Smooth muscle cell (in vitro differentiated cells): ENCODE data around the gene FSIP1. TPM values are rescaled to one million over a fixed set of nuclear protein-coding genes. Genes with fewer than 3 reads are reported as not detected.

Experiments used
- DNase-seq: peaks from one replicate; lab custom pipeline; 2025; ENCODE audit not compliant: unreplicated experiment; lab: John Stamatoyannopoulos, UW
- H2AFZ ChIP-seq: fragments of 200-600 bp; sonication (generic); 2 replicates; pipeline ENCODE4 v1.6.0; 2016; ENCODE audit warnings: antibody characterized with exemption, low read depth, mild to moderate bottlenecking
- H3F3A ChIP-seq: fragments of 200-600 bp; sonication (generic); 2 replicates; pipeline ENCODE4 v1.6.0; 2017; ENCODE audit warnings: antibody characterized with exemption, low read depth
- H3K27ac ChIP-seq: fragments of 200-600 bp; sonication (generic); 2 replicates; pipeline ENCODE4 v1.5.1; 2016; ENCODE audit warnings: low read depth, mild to moderate bottlenecking
- H3K27me3 ChIP-seq: fragments of 200-600 bp; sonication (generic); 2 replicates; pipeline ENCODE4 v1.6.1; 2016; ENCODE audit warnings: low read depth, mild to moderate bottlenecking
- H3K36me3 ChIP-seq: fragments of 200-600 bp; sonication (generic); 2 replicates; pipeline ENCODE4 v1.5.1; 2016; ENCODE audit warnings: low read depth
- H3K4me1 ChIP-seq: fragments of 200-600 bp; sonication (generic); 2 replicates; pipeline ENCODE4 v1.5.1; 2016; ENCODE audit warnings: low read depth
- H3K4me2 ChIP-seq: fragments of 200-600 bp; sonication (generic); 2 replicates; pipeline ENCODE4 v1.6.0; 2016; ENCODE audit warnings: mild to moderate bottlenecking
- H3K4me3 ChIP-seq: fragments of 200-600 bp; sonication (generic); 2 replicates; pipeline ENCODE4 v1.5.1; 2016; ENCODE audit warnings: mild to moderate bottlenecking
- H3K79me2 ChIP-seq: fragments of 200-600 bp; sonication (generic); 2 replicates; pipeline ENCODE4 v1.6.0; 2016; ENCODE audit warnings: low read depth, mild to moderate bottlenecking
- H3K9ac ChIP-seq: fragments of 200-600 bp; sonication (generic); 2 replicates; pipeline ENCODE4 v1.6.0; 2016; ENCODE audit warnings: low read depth
- H3K9me3 ChIP-seq: fragments of 200-600 bp; sonication (generic); replicated peaks from 2 replicates; pipeline ENCODE4 v1.5.1; 2016; ENCODE audit warnings: low read depth
- H4K20me1 ChIP-seq: fragments of 200-600 bp; sonication (generic); 2 replicates; pipeline ENCODE4 v1.6.0; 2016; ENCODE audit warnings: low read depth
- WGBS: methylation state at CpG from one replicate; pipeline ENCODE4 v1.1.7; 2016; ENCODE audit warnings: low lambda C conversion rate; 5-methylcytosine and 5-hydroxymethylcytosine counted together
- polyA plus RNA-seq: library from polyadenylated mRNA; unstranded; fragments of >200 nt; fragmentation: Nextera tagmentation; extraction: Ambion mirVana; gene quantifications from 2 replicates; pipeline ENCODE4 v1.2.1, GENCODE V29; 2016
- total RNA-seq: library from RNA; depleted of rRNA; stranded (reverse); fragments of >200 nt; gene quantifications from 2 replicates; pipeline ENCODE4 v1.2.3, GENCODE V29; 2014
- TF ChIP-seq, protein P1 (sequence below): fragments of 200-600 bp; sonication (generic); IDR thresholded peaks from 2 replicates; pipeline ENCODE4 v1.5.1; 2017; ENCODE audit warnings: borderline replicate concordance, mild to moderate bottlenecking, antibody characterized with exemption; ENCODE audit not compliant: insufficient read depth, poor library complexity, severe bottlenecking

Gene FSIP1
- total and polyA plus RNA-seq, 2 experiments from 2014 or later = 0.13 to 0.43 TPM

DNA sequence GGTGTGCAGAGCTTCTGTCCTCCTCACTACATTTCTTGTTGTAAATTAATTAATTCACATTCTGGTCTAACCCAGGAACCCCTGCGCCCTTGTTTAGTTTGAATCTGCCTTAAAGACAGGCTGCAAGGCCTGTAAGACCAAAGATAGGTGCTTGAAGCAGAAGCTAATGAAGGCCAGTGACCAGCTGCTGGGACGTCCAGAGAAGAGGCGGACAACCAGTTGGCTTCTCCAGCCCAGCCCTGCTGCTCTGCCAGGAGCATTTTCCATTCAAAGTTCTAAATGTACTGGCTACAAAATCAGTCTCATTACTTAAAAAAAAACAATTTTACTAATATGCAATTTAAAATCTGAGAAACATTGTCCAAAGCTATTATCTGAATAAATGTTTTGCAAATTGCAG, 43.6 kb downstream of the FSIP1 start:
- no peaks in the 10 kb centered on the region for H3K4me1 ChIP-seq
- 94% methylated on average over 3 of the region's 3 CpGs for WGBS
- no peaks in the 10 kb centered on the region for H3K36me3 ChIP-seq
- H3K27me3 ChIP-seq = no peaks in the 10 kb centered on the region
- DNase-seq = no peak
- no peak overlapping the region for H3K4me2 ChIP-seq
- no peak overlapping the region for H3K4me3 ChIP-seq
- no peaks in the 10 kb centered on the region for H3K79me2 ChIP-seq
- TF ChIP-seq, protein P1, sequence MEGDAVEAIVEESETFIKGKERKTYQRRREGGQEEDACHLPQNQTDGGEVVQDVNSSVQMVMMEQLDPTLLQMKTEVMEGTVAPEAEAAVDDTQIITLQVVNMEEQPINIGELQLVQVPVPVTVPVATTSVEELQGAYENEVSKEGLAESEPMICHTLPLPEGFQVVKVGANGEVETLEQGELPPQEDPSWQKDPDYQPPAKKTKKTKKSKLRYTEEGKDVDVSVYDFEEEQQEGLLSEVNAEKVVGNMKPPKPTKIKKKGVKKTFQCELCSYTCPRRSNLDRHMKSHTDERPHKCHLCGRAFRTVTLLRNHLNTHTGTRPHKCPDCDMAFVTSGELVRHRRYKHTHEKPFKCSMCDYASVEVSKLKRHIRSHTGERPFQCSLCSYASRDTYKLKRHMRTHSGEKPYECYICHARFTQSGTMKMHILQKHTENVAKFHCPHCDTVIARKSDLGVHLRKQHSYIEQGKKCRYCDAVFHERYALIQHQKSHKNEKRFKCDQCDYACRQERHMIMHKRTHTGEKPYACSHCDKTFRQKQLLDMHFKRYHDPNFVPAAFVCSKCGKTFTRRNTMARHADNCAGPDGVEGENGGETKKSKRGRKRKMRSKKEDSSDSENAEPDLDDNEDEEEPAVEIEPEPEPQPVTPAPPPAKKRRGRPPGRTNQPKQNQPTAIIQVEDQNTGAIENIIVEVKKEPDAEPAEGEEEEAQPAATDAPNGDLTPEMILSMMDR = no peak
- no peak overlapping the region for H2AFZ ChIP-seq
- H3F3A ChIP-seq = no peaks in the 10 kb centered on the region
- no peaks in the 10 kb centered on the region for H3K9me3 ChIP-seq
- H4K20me1 ChIP-seq = no peaks in the 10 kb centered on the region
- H3K9ac ChIP-seq = no peak overlapping the region
- H3K27ac ChIP-seq = no peak overlapping the region

DNA sequence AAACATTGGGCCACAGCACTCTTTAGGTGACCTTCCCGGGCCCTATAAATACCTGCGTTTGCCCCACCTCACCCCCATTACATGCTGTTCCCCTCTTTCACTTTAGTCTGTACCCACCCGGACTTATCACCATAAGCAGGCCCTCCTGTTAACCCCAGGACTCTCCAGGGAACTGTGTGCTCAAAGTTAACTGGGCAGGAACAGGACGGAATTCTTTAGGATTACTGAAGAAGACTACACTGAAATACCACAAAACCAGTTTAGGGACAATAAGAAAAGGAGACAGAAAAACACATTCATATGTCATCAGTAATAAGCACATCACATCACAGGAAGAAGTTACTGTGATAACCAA, 45.5 kb downstream of the FSIP1 start:
- H3K27me3 ChIP-seq = no peaks in the 10 kb centered on the region
- no peaks in the 10 kb centered on the region for H3K36me3 ChIP-seq
- no peaks in the 10 kb centered on the region for H4K20me1 ChIP-seq
- WGBS = 76% methylated on average over 4 of the region's 4 CpGs
- no peak for DNase-seq
- TF ChIP-seq, protein P1 = no peak
- H3K4me1 ChIP-seq = no peaks in the 10 kb centered on the region
- no peak overlapping the region for H3K4me3 ChIP-seq
- no peak overlapping the region for H3K9ac ChIP-seq
- H3F3A ChIP-seq = no peaks in the 10 kb centered on the region
- no peak overlapping the region for H2AFZ ChIP-seq
- H3K79me2 ChIP-seq = no peaks in the 10 kb centered on the region
- no peak overlapping the region for H3K27ac ChIP-seq
- H3K9me3 ChIP-seq = no peaks in the 10 kb centered on the region
- H3K4me2 ChIP-seq = no peak overlapping the region

GRCh38 chr15:39736412-39737195, 46.0 kb downstream of the FSIP1 start:
- no peaks in the 10 kb centered on the region for H3F3A ChIP-seq
- no peak for DNase-seq
- H4K20me1 ChIP-seq = no peaks in the 10 kb centered on the region
- H3K4me1 ChIP-seq = no peaks in the 10 kb centered on the region
- H2AFZ ChIP-seq = no peak overlapping the region
- no peak overlapping the region for H3K9ac ChIP-seq
- H3K9me3 ChIP-seq = no peaks in the 10 kb centered on the region
- no peak overlapping the region for H3K27ac ChIP-seq
- TF ChIP-seq, protein P1 = no peak
- no peak overlapping the region for H3K4me3 ChIP-seq
- H3K4me2 ChIP-seq = no peak overlapping the region
- no peaks in the 10 kb centered on the region for H3K36me3 ChIP-seq
- H3K27me3 ChIP-seq = no peaks in the 10 kb centered on the region
- no peaks in the 10 kb centered on the region for H3K79me2 ChIP-seq
- WGBS = 85% methylated on average over 6 of the region's 6 CpGs
